Fibroblast of mammary gland (primary cell): ENCODE measurements around the gene ZNF687.

Experiments used
- DNase-seq: peaks from one replicate; pipeline ENCODE4 v3.0.0-alpha.2; 2010; ENCODE audit warnings: low read depth
- H3K4me3 ChIP-seq: 2 replicates; pipeline ENCODE4 v1.5.1; 2011; ENCODE audit warnings: low read depth, mild to moderate bottlenecking, low read length, moderate library complexity; ENCODE audit not compliant: control insufficient read depth
- CTCF ChIP-seq: conservative IDR thresholded peaks from 2 replicates; pipeline ENCODE4 v1.5.1; 2011; ENCODE audit warnings: low read depth, low read length, inconsistent platforms; ENCODE audit not compliant: control insufficient read depth, insufficient read depth

Gene ZNF687

GRCh38 chr1:151288502-151288901 lies 6.4 kb downstream of the ZNF687 start:
- TF ChIP-seq CTCF, result no peak
- DNase-seq, result no peak
- no peak overlapping the region for H3K4me3 ChIP-seq

DNA sequence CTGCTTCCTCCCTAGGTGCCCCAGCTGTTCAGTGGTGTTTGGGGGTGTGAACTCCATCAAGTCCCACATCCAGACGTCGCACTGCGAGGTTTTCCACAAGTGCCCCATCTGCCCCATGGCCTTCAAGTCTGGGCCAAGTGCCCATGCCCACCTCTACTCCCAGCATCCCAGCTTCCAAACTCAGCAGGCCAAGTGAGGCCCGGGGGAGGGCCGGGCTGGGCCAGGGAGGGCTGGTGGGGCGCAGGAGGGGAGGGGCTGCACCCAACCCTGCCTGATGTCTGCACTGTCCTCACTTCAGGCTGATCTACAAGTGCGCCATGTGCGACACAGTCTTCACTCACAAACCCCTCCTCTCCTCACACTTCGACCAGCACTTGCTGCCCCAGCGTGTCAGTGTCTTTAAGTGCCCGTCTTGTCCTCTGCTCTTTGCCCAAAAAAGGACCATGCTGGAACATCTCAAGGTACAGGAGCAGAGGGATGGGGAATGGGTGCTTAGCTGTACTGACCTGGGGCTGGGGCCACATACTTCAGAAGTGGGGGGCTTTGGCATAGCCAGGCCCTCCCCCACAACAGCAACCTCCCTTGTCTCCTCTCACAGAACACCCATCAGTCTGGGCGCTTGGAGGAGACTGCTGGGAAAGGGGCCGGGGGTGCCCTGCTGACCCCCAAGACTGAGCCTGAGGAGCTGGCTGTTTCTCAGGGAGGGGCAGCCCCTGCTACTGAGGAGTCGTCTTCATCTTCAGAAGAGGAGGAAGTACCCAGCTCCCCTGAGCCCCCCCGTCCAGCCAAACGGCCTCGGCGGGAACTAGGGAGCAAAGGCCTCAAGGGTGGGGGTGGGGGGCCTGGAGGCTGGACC lies 7.2 kb downstream of the ZNF687 start:
- no peak overlapping the region for H3K4me3 ChIP-seq
- DNase-seq, result no peak
- TF ChIP-seq CTCF, result no peak

GRCh38 chr1:151289991-151290708 lies 8.1 kb downstream of the ZNF687 start:
- no peak for TF ChIP-seq CTCF
- no peak overlapping the region for H3K4me3 ChIP-seq
- no peak for DNase-seq

DNA sequence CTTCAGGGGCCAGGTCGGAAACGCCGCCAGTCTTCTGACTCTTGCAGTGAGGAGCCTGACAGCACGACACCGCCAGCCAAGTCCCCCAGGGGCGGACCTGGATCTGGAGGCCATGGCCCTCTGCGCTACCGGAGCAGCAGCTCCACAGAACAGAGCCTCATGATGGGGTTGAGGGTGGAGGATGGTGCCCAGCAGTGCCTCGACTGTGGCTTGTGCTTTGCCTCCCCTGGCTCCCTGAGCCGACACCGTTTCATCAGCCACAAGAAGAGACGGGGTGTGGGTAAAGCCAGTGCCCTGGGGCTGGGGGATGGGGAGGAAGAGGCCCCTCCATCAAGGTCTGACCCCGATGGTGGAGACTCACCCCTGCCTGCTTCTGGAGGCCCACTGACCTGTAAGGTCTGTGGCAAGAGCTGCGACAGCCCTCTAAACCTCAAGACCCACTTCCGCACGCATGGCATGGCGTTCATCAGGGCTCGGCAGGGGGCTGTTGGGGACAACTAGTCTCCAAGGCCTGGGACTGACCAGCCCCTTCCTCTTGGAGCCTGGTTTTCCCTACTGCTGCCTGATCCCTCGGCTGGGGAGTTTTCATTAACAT lies 8.7 kb downstream of the ZNF687 start:
- no peak overlapping the region for H3K4me3 ChIP-seq
- no peak for TF ChIP-seq CTCF
- no peak for DNase-seq

DNA sequence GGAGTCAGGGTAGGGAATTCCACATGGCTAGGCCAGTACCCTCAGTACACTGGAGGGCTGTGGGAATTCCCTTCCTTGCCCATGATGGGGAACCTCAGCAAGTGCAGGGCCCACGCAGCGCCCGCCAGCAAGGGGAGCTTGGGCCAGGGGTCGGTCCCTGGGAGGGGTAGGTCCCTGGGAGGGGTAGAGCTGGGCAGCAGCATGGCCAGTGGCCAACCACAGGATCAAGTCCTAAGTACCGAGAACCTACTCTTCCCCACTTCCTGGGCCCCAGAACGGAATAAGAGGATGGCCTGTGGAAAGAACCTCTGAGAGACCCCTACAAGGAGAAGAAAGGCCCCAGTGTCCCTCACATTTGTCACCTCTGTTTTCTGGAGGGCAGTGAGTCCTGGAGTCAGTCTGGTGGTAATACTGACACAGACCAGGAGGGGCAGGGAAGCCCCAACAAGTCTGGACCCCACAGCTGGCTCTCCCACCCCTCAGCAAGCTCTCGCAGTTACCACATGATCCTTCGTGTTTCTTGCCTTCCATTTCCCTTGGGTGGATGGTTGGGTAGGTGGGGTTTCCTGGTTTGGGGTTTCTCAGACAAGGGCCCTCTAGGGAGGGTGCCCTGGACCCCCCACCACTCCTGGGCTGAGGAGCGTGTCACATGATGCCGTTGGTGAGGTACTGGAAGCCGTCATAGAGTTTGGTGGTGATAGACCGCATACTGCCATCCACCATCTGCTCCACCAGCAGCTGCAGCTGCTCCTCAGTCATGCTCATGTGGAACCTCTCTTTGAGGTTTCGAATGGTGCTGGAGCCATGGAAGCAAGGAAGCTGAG lies 10.3 kb downstream of the ZNF687 start:
- no peak for DNase-seq
- no peak for TF ChIP-seq CTCF
- no peak overlapping the region for H3K4me3 ChIP-seq

GRCh38 chr1:151293093-151293492 lies 11.0 kb downstream of the ZNF687 start:
- TF ChIP-seq CTCF, result no peak
- DNase-seq, result no peak
- H3K4me3 ChIP-seq, result no peak overlapping the region
